LNCAP (cell line): ENCODE results near the gene CSNK2B.

Experiments
- CTCF ChIP-seq: fragments of 450-650 bp; IDR thresholded peaks from 2 replicates; pipeline ENCODE4 v1.5.1; 2017; ENCODE audit warnings: mild to moderate bottlenecking

The CSNK2B gene

GRCh38 chr6:31702405-31702818 lies 36.5 kb downstream of the CSNK2B start:
- TF ChIP-seq CTCF, result no peak

GRCh38 chr6:31702819-31703716 lies 37.2 kb downstream of the CSNK2B start, which contains the start of gene ABHD16A:
Gene ABHD16A, minus strand, starts transcription at chr6:31703324. Its CDS starts 43 bp downstream, at chr6:31703281.
- TF ChIP-seq CTCF, result no peak

GRCh38 chr6:31705931-31706330 lies 40.1 kb downstream of the CSNK2B start:
- no peak for TF ChIP-seq CTCF

- no peak for TF ChIP-seq CTCF
Measured at GRCh38 chr6:31706599-31706998, 40.7 kb downstream of the CSNK2B start, which contains the start of gene LY6G6F. Gene LY6G6F, plus strand, starts transcription at chr6:31706866. Its CDS starts 41 bp downstream, at chr6:31706907.

GRCh38 chr6:31707701-31708100 lies 41.8 kb downstream of the CSNK2B start:
- TF ChIP-seq CTCF, result no peak

- TF ChIP-seq CTCF, result no peak
Measured at GRCh38 chr6:31708224-31708623, 42.3 kb downstream of the CSNK2B start.

- TF ChIP-seq CTCF, result no peak
Measured at GRCh38 chr6:31710523-31711219, 44.8 kb downstream of the CSNK2B start.
